Endothelial cell of umbilical vein (primary cell): Measurements from ENCODE around the gene FAM117B.

Experiments
- EZH2 ChIP-seq: IDR thresholded peaks from 2 replicates; pipeline ENCODE4 v1.6.1; 2012; ENCODE audit warnings: borderline replicate concordance, low read depth, mild to moderate bottlenecking, moderate library complexity, low read length, inconsistent platforms; ENCODE audit not compliant: severe bottlenecking
- JUN ChIP-seq: IDR thresholded peaks from 2 replicates; pipeline ENCODE4 v1.6.1; 2011; ENCODE audit warnings: borderline replicate concordance, low read depth; ENCODE audit not compliant: insufficient read length, insufficient read depth
- MYC ChIP-seq: IDR thresholded peaks from one replicate; pipeline ENCODE4 v1.6.1; 2011; ENCODE audit warnings: mild to moderate bottlenecking, low read depth, low read length
- POLR2A ChIP-seq: IDR thresholded peaks from 2 replicates; pipeline ENCODE4 v1.6.1; 2012; ENCODE audit warnings: low read depth, mild to moderate bottlenecking, control low read depth, low read length
- POLR2AphosphoS5 ChIP-seq: IDR thresholded peaks from 2 replicates; pipeline ENCODE4 v1.6.1; 2012; ENCODE audit warnings: low read depth, mild to moderate bottlenecking, control low read depth, low read length, moderate library complexity; ENCODE audit not compliant: insufficient read depth
- TF ChIP-seq, protein P1 (sequence below), 2 donors: IDR thresholded peaks; 1 replicate in 1 of 2; 2 replicates in 1 of 2; pipeline ENCODE4 v1.5.1; 2011; ENCODE audit warnings: low read length in 2 of 2, mild to moderate bottlenecking in 2 of 2, moderate library complexity in 2 of 2, control low read depth in 1 of 2, inconsistent platforms in 1 of 2, low read depth in 1 of 2; ENCODE audit not compliant: insufficient read depth in 1 of 2; ENCODE audit errors: extremely low read depth in 1 of 2

DNA sequence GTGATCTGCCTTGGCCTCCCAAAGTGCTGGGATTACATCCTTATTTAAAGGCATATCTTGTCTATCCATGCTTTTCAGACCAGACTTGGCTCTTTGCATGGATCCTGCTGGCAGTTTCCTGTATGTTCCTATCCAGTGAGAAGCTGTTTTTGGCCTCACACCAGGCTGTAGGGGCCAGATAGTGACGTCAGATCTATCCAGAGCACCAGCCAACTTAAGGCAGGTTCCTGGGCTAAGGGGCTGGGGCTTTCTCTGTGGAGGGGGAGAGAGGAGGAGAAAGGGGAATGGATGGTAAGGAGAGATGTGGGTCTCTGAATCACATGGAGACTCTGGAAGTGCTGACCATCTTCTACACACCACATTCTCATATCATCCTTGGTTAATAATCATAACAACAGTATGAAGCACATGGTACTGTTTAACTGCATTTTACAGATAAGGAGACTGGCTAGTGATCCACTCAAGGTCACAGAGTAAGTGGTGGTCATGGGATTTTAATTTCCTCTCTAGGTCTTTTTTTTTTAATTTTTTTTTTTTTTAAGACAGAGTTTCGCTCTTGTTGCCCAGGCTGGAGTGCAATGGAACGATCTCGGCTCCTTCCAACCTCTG, 2.0 kb upstream of the FAM117B start:
- TF ChIP-seq, protein P1, sequence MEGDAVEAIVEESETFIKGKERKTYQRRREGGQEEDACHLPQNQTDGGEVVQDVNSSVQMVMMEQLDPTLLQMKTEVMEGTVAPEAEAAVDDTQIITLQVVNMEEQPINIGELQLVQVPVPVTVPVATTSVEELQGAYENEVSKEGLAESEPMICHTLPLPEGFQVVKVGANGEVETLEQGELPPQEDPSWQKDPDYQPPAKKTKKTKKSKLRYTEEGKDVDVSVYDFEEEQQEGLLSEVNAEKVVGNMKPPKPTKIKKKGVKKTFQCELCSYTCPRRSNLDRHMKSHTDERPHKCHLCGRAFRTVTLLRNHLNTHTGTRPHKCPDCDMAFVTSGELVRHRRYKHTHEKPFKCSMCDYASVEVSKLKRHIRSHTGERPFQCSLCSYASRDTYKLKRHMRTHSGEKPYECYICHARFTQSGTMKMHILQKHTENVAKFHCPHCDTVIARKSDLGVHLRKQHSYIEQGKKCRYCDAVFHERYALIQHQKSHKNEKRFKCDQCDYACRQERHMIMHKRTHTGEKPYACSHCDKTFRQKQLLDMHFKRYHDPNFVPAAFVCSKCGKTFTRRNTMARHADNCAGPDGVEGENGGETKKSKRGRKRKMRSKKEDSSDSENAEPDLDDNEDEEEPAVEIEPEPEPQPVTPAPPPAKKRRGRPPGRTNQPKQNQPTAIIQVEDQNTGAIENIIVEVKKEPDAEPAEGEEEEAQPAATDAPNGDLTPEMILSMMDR (IDR thresholded peaks at IDR 0.05; ENCODE audit: extremely low read depth in 1 of 2, insufficient read depth in 1 of 2, low read depth in 1 of 2, low read length in 2 of 2), result no peak
- TF ChIP-seq MYC (no peak), EZH2 (no peak), POLR2A (no peak), JUN (no peak), POLR2AphosphoS5 (no peak)
